IPS-20b (cell line): Measurements from ENCODE around the gene KIAA1614.

ENCODE experiments used
- H3K27ac ChIP-seq: one replicate; pipeline ENCODE4 v1.5.1; 2013; ENCODE audit warnings: low read length
- H3K27me3 ChIP-seq: 2 replicates; pipeline ENCODE4 v1.6.1; 2013; ENCODE audit warnings: mild to moderate bottlenecking, low read length, inconsistent platforms; ENCODE audit not compliant: insufficient read depth
- H3K36me3 ChIP-seq: 2 replicates; pipeline ENCODE4 v1.6.1; 2013; ENCODE audit warnings: low read depth, mild to moderate bottlenecking, inconsistent platforms, low read length, moderate library complexity; ENCODE audit not compliant: insufficient read depth
- H3K4me1 ChIP-seq: 2 replicates; pipeline ENCODE4 v1.6.1; 2013; ENCODE audit warnings: mild to moderate bottlenecking, control low read depth, inconsistent platforms, low read length, moderate library complexity; ENCODE audit not compliant: insufficient read depth
- H3K4me3 ChIP-seq: 2 replicates; pipeline ENCODE4 v1.5.1; 2013; ENCODE audit warnings: mild to moderate bottlenecking, low read length, inconsistent platforms
- H3K9ac ChIP-seq: 2 replicates; pipeline ENCODE4 v1.6.1; 2013; ENCODE audit warnings: low read depth, mild to moderate bottlenecking, inconsistent platforms, low read length, moderate library complexity
- H3K9me3 ChIP-seq: 2 replicates; pipeline ENCODE4 v1.6.1; 2013; ENCODE audit warnings: mild to moderate bottlenecking, low read depth, low read length, inconsistent platforms; ENCODE audit not compliant: insufficient read depth

The KIAA1614 gene

GRCh38 chr1:180971273-180971997 is 58.7 kb downstream of the KIAA1614 start:
- Histone ChIP-seq H3K4me3 (no peak overlapping the region), H3K9me3 (no peaks in the 10 kb centered on the region), H3K4me1 (no peaks in the 10 kb centered on the region), H3K9ac (no peak overlapping the region), H3K27ac (no peak overlapping the region), H3K27me3 (no peaks in the 10 kb centered on the region), H3K36me3 (peaks cover 76% of the 10 kb centered on the region)

- peaks cover 89% of the 10 kb centered on the region for H3K36me3 ChIP-seq
These were observed 60.7 kb downstream of the KIAA1614 start for GRCh38 chr1:180973369-180973768.

GRCh38 chr1:180974236-180974635 is 61.5 kb downstream of the KIAA1614 start:
- Histone ChIP-seq H3K9ac (no peak overlapping the region), H3K36me3 (peaks cover 95% of the 10 kb centered on the region), H3K9me3 (no peaks in the 10 kb centered on the region), H3K4me1 (no peaks in the 10 kb centered on the region), H3K27me3 (no peaks in the 10 kb centered on the region), H3K27ac (no peak overlapping the region), H3K4me3 (no peak overlapping the region)

More at GRCh38 chr1:180973369-180973768, 60.7 kb downstream of the KIAA1614 start:
- Histone ChIP-seq H3K9ac (no peak overlapping the region), H3K4me3 (no peak overlapping the region), H3K4me1 (no peaks in the 10 kb centered on the region), H3K9me3 (no peaks in the 10 kb centered on the region), H3K27me3 (no peaks in the 10 kb centered on the region), H3K27ac (no peak overlapping the region)

- H3K9ac ChIP-seq = no peak overlapping the region
- no peak overlapping the region for H3K4me3 ChIP-seq
- no peak overlapping the region for H3K27ac ChIP-seq
- H3K4me1 ChIP-seq = no peaks in the 10 kb centered on the region
- H3K36me3 ChIP-seq = peaks cover 95% of the 10 kb centered on the region
- no peaks in the 10 kb centered on the region for H3K27me3 ChIP-seq
- H3K9me3 ChIP-seq = no peaks in the 10 kb centered on the region
These were observed 62.9 kb downstream of the KIAA1614 start for GRCh38 chr1:180975551-180975950.

- Histone ChIP-seq H3K9ac (no peak overlapping the region), H3K27ac (no peak overlapping the region), H3K4me1 (no peaks in the 10 kb centered on the region), H3K4me3 (no peak overlapping the region), H3K36me3 (peaks cover 94% of the 10 kb centered on the region), H3K27me3 (no peaks in the 10 kb centered on the region), H3K9me3 (no peaks in the 10 kb centered on the region)
These were observed 63.5 kb downstream of the KIAA1614 start for GRCh38 chr1:180976191-180976590.

- H3K36me3 ChIP-seq = peaks cover 89% of the 10 kb centered on the region
- no peaks in the 10 kb centered on the region for H3K9me3 ChIP-seq
- H3K27ac ChIP-seq = no peak overlapping the region
- no peak overlapping the region for H3K4me3 ChIP-seq
- H3K27me3 ChIP-seq = no peaks in the 10 kb centered on the region
- no peak overlapping the region for H3K9ac ChIP-seq
- H3K4me1 ChIP-seq = peaks cover under 1% of the 10 kb centered on the region; the same call in 1 of the 2 replicates
These were observed 64.1 kb downstream of the KIAA1614 start for GRCh38 chr1:180976732-180977357.

- Histone ChIP-seq H3K4me3 (no peak overlapping the region), H3K36me3 (peaks cover 87% of the 10 kb centered on the region), H3K27me3 (no peaks in the 10 kb centered on the region), H3K4me1 (peaks cover 3% of the 10 kb centered on the region; the same call in 1 of the 2 replicates), H3K9ac (no peak overlapping the region), H3K9me3 (no peaks in the 10 kb centered on the region), H3K27ac (no peak overlapping the region)
These were observed 69.1 kb downstream of the KIAA1614 start for GRCh38 chr1:180981596-180982387.

- H3K27me3 ChIP-seq = no peaks in the 10 kb centered on the region
- no peak overlapping the region for H3K4me3 ChIP-seq
- no peak overlapping the region for H3K27ac ChIP-seq
- peaks cover 3% of the 10 kb centered on the region; the same call in 1 of the 2 replicates for H3K4me1 ChIP-seq
- peaks cover 87% of the 10 kb centered on the region for H3K36me3 ChIP-seq
- no peak overlapping the region for H3K9ac ChIP-seq
- H3K9me3 ChIP-seq = no peaks in the 10 kb centered on the region
These were observed 69.7 kb downstream of the KIAA1614 start for GRCh38 chr1:180982422-180982821.

- Histone ChIP-seq H3K9me3 (no peaks in the 10 kb centered on the region), H3K27ac (no peak overlapping the region), H3K27me3 (no peaks in the 10 kb centered on the region), H3K9ac (no peak overlapping the region), H3K36me3 (peaks cover 92% of the 10 kb centered on the region), H3K4me1 (no peaks in the 10 kb centered on the region), H3K4me3 (no peak overlapping the region)
These were observed 75.6 kb downstream of the KIAA1614 start for GRCh38 chr1:180988253-180988752.

- peaks cover 74% of the 10 kb centered on the region for H3K36me3 ChIP-seq
- no peaks in the 10 kb centered on the region for H3K27me3 ChIP-seq
- no peak overlapping the region for H3K9ac ChIP-seq
- H3K27ac ChIP-seq = no peak overlapping the region
- no peaks in the 10 kb centered on the region for H3K9me3 ChIP-seq
- no peaks in the 10 kb centered on the region for H3K4me1 ChIP-seq
- no peak overlapping the region for H3K4me3 ChIP-seq
These were observed 81.6 kb downstream of the KIAA1614 start for GRCh38 chr1:180994262-180994661.

GRCh38 chr1:180997843-180998504 is 85.3 kb downstream of the KIAA1614 start:
- Histone ChIP-seq H3K9ac (no peak overlapping the region), H3K9me3 (no peaks in the 10 kb centered on the region), H3K27me3 (no peaks in the 10 kb centered on the region), H3K27ac (no peak overlapping the region), H3K4me3 (no peak overlapping the region), H3K36me3 (peaks cover 76% of the 10 kb centered on the region), H3K4me1 (no peaks in the 10 kb centered on the region)
